Measurements from ENCODE around the gene CDC7. TPM values are rescaled to one million over a fixed set of nuclear protein-coding genes. Genes with fewer than 3 reads are reported as not detected.

The CDC7 gene
- total RNA-seq, 4 donors from 2014 or later: 0.71 to 2.8 (median 1.1) TPM

DNA sequence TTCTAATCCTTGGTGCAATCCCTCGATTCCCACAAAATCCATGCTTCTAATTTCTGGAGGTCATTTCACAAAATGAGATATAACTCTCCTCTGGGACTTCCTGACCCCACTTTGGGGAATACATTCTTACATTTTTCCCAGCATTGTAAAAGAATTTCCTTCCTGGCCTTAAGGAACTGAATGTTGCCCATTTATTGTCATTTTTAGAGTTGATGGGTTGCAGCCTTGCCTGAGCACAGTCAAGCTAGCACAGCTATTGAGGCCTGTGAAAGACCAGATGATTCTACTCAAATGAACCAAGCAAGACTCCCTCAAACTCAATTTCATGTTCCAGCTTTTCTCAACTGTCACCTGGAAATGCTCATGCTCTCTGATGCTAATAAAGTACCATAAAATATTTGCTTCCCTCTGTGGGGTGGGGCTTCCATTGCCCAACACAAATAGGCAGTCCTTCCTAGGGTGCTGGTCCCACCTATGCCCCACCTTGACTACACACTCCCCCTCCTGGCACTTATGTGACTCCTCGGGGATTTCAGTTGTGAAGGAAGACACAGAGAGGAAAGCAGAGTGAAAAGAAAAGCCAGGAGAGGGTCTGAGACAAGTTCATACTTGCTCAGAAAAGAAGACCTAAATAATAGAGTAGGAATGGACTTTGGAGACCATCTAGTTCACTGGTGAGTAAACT, 24.0 kb upstream of the CDC7 start:
- Histone ChIP-seq H3K27ac (replicated peaks in 1 of 4) (no peak overlapping the region), H3K9me3 (no peaks in the 10 kb centered on the region), H3K4me1 (no peaks in the 10 kb centered on the region), H3K36me3 (no peaks in the 10 kb centered on the region), H3K4me3 (no peak overlapping the region), H3K27me3 (no peaks in the 10 kb centered on the region)
- DNase-seq (ENCODE audit: extremely low spot score): no peak
- TF ChIP-seq POLR2AphosphoS5 (IDR thresholded peaks at IDR 0.05): no peak
- TF ChIP-seq POLR2A (IDR thresholded peaks at IDR 0.05; ENCODE audit: low read depth): no peak
- TF ChIP-seq EP300 (IDR thresholded peaks at IDR 0.05): no peak
- TF ChIP-seq, protein P1, sequence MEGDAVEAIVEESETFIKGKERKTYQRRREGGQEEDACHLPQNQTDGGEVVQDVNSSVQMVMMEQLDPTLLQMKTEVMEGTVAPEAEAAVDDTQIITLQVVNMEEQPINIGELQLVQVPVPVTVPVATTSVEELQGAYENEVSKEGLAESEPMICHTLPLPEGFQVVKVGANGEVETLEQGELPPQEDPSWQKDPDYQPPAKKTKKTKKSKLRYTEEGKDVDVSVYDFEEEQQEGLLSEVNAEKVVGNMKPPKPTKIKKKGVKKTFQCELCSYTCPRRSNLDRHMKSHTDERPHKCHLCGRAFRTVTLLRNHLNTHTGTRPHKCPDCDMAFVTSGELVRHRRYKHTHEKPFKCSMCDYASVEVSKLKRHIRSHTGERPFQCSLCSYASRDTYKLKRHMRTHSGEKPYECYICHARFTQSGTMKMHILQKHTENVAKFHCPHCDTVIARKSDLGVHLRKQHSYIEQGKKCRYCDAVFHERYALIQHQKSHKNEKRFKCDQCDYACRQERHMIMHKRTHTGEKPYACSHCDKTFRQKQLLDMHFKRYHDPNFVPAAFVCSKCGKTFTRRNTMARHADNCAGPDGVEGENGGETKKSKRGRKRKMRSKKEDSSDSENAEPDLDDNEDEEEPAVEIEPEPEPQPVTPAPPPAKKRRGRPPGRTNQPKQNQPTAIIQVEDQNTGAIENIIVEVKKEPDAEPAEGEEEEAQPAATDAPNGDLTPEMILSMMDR (IDR thresholded peaks at IDR 0.05): no peak
- intact Hi-C loops (cut with DNase I): no loop called here
- WGBS: 41% methylated on average over 2 of the region's 2 CpGs

DNA sequence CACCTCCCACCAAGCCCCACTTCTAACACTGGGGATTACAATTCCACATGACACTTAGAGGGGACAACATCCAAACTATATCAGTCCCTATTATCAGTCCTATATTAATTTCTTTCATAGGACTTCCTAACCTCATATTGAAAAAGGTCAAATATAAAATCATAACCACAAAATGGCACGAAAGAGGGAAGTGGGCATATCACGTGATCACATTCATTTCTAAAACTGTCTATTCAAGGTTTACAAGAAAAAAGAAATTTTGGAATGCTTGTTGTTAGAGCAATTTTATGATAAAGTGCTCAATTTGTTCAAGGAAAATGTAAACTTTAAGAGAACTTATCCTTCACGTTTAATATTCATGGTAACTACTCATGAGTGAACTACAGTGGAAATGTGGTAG, 13.2 kb upstream of the CDC7 start:
- H3K4me1 ChIP-seq: no peaks in the 10 kb centered on the region
- H3K36me3 ChIP-seq: no peaks in the 10 kb centered on the region
- DNase-seq (ENCODE audit: extremely low spot score): no peak
- peaks cover 0 to 4% (median 0%) of the 10 kb centered on the region in 4 donors for H3K9me3 ChIP-seq
- whole genome bisulfite sequencing: 63% methylated on average over 3 of the region's 3 CpGs
- no peaks in the 10 kb centered on the region for H3K27me3 ChIP-seq
- H3K4me3 ChIP-seq: no peak overlapping the region
- H3K27ac ChIP-seq (replicated peaks in 1 of 4): no peak overlapping the region
- intact Hi-C loops (cut with DNase I): no loop called here
- TF ChIP-seq POLR2AphosphoS5 (IDR thresholded peaks at IDR 0.05): no peak
- TF ChIP-seq, protein P1 (IDR thresholded peaks at IDR 0.05): no peak
- TF ChIP-seq POLR2A (IDR thresholded peaks at IDR 0.05; ENCODE audit: low read depth): no peak
- TF ChIP-seq EP300 (IDR thresholded peaks at IDR 0.05): no peak

DNA sequence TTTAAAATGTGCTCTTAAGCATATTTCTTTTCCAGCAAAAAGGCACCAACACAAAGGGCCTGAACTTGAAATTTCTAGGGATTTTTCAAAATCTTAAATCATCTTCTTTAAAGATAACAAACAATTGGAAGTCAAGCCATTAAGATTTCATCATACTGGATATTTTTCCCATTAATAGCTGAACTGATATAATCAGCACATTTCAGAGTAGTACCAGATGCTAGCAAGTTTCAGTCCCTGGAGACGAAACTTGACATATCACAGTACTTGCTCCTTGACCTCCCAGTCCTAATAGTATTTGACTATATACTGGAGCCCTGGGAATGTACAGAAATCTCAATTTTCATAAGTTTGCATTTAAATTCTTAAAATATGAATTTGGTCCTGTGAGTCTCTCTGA, 10.2 kb upstream of the CDC7 start:
- WGBS: 50% methylated on average over 1 of the region's 1 CpG
- intact Hi-C loops (cut with DNase I): no loop called here
- Histone ChIP-seq H3K9me3 (no peaks in the 10 kb centered on the region), H3K27ac (replicated peaks in 1 of 4) (no peak overlapping the region), H3K4me3 (no peak overlapping the region), H3K4me1 (no peaks in the 10 kb centered on the region), H3K36me3 (no peaks in the 10 kb centered on the region), H3K27me3 (no peaks in the 10 kb centered on the region)
- no peak for DNase-seq (ENCODE audit: extremely low spot score)
- TF ChIP-seq EP300 (IDR thresholded peaks at IDR 0.05): no peak
- TF ChIP-seq POLR2A (IDR thresholded peaks at IDR 0.05; ENCODE audit: low read depth): no peak
- TF ChIP-seq POLR2AphosphoS5 (IDR thresholded peaks at IDR 0.05): no peak

DNA sequence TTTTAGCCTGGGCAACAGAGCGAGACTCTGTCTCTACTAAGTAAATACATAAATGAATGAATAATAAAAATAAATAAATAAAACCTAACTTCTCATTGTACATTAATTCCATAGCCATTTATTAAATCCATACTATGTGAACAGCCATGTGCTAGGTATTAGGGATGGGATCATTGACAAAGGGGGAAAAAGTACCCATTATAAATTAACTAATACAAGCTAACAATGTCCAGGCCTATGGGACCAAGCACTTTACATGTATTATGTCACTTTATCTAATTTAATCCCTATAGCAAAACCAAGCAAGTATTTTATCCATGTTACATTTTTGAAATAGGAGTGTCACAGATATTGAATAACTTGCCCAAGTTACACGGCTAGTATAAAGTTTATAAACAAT, 2.6 kb upstream of the CDC7 start:
- peaks cover 17 to 19% (median 17%) of the 10 kb centered on the region in 4 donors for H3K4me1 ChIP-seq
- no peak overlapping the region for H3K27ac ChIP-seq (replicated peaks in 1 of 4)
- H3K27me3 ChIP-seq: no peaks in the 10 kb centered on the region
- H3K4me3 ChIP-seq: no peak overlapping the region
- H3K9me3 ChIP-seq: no peaks in the 10 kb centered on the region
- 97% methylated on average over 2 of the region's 2 CpGs for WGBS
- no peaks in the 10 kb centered on the region for H3K36me3 ChIP-seq
- intact Hi-C loops (cut with DNase I): loop anchor here (5.0 kb wide), 1 partner anchor 96 kb away; the partner anchor contains the start of gene HFM1
- no peak for DNase-seq (ENCODE audit: extremely low spot score)
- no peak for TF ChIP-seq POLR2A (IDR thresholded peaks at IDR 0.05; ENCODE audit: low read depth)
- TF ChIP-seq, protein P1 (IDR thresholded peaks at IDR 0.05): no peak

DNA sequence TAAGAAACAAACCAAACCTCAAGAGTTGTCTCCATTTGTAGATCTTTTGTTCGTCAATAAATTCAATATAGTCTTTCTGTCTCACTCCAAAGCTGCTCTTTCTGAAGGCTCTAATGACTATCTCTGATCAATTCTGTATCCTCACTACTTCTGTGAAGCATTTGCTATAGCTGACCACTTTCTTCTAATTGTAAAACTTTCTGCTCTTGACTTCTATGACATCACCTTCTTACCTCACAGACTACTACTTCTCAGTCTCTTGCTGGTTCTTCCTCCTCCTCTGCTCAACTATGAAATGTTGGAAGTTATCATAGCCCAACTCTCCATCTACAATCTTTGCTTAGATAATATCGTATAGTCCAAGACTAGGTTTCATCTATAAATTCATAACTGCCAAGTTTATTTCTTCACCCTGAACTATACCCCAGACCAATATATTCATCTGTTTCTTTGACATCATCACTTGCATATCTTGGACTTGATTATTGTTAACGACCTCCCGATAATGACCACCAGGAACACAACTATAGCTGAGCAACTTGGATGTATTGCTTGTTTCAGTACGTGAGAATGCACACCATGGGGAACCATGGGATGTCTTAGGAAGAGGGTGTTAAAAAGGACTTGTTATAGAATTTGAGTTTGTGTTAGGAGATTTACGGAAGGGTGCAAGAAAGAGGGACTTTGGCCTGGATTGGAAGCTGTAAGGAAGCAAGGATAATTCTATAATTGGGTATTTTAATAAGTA, 2.0 kb upstream of the CDC7 start:
- no peak for DNase-seq (ENCODE audit: extremely low spot score)
- Histone ChIP-seq H3K9me3 (no peaks in the 10 kb centered on the region), H3K27me3 (no peaks in the 10 kb centered on the region), H3K36me3 (no peaks in the 10 kb centered on the region), H3K4me3 (no peak overlapping the region), H3K27ac (replicated peaks in 1 of 4) (no peak overlapping the region), H3K4me1 (peaks cover 17 to 19% (median 17%) of the 10 kb centered on the region in 4 donors)
- TF ChIP-seq, protein P1 (IDR thresholded peaks at IDR 0.05): no peak
- no peak for TF ChIP-seq POLR2A (IDR thresholded peaks at IDR 0.05; ENCODE audit: low read depth)
- TF ChIP-seq POLR2AphosphoS5 (IDR thresholded peaks at IDR 0.05): no peak
- no peak for TF ChIP-seq EP300 (IDR thresholded peaks at IDR 0.05)
- 96% methylated on average over 6 of the region's 6 CpGs for WGBS
- intact Hi-C loops (cut with DNase I): loop anchor here (5.0 kb wide), 1 partner anchor 96 kb away; the partner anchor contains the start of gene HFM1

Data from esophagus muscularis mucosa (tissue), 4 donors.